ENCODE measurements around the gene KCNIP1.

The KCNIP1 gene

GRCh38 chr5:170563824-170564567 is 60.2 kb downstream of the KCNIP1 start:
- DNase-seq (ENCODE audit: low read depth in 2 of 2), result no peak

DNA sequence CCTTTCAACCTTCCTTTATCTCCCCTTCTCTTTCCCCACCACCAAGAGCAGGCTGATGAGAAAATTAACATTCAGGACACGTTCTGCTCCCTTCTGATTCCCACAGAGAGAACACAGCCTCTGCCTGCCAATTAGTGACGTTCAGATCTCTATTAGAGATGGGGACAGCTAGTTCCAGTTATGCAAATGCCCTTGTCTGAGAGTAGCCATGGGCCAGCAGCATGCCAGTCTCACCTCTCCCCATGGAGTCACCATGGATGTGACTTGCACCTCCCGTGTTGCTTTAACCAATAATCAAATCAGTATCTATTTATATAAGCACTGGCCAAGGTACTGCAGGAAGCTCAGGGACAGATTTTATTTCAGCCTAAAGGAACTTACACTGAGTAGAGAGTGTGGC is 61.3 kb downstream of the KCNIP1 start:
- no peak for DNase-seq (ENCODE audit: low read depth in 2 of 2)

GRCh38 chr5:170569101-170569500 is 65.3 kb downstream of the KCNIP1 start:
- DNase-seq (ENCODE audit: low read depth in 2 of 2), result no peak

DNA sequence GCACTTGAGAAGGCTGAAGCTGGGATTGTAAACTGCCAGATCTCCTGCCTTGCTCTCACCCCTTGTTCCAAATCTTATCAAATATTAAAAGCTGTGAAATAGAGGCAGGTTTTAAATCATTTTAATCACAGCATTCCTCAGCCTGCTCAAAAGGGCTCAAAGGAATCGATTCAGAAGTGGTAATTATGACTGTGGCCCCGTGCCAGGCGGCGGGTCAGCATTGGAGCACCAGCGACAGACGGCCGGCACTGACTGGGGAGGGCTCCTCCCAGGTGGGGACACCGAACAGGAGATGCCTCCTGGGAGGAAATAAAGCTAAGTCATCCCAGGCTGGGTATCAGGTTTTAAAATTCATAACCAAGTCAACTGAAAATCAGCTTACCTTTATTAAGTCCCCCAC is 66.7 kb downstream of the KCNIP1 start:
- DNase-seq (ENCODE audit: low read depth in 2 of 2), result no peak

GRCh38 chr5:170571281-170571731 is 67.5 kb downstream of the KCNIP1 start:
- DNase-seq (ENCODE audit: low read depth in 2 of 2), result no peak

- DNase-seq (ENCODE audit: low read depth in 2 of 2), result peak in 1 of 2 donors; percentile 9
Measured at GRCh38 chr5:170571875-170572852, 68.3 kb downstream of the KCNIP1 start.

DNA sequence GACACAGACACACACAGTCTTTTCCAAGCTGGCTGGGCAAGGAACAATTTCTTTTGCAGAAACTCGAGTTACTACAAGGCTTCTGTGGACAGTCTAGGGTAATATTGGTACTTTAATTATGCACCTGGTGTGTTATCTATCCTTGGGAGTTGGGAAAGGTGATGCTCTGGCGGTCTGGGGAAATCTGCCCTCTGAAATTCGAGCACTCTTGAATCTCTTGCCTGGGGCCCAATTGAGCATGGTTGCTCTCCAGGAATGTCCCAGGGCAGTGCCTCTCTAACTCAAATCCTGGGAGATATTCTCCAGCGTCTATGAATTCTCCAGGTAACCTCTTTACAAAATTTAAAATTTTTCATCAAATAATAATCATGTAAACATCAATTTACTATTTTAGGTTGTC is 69.3 kb downstream of the KCNIP1 start:
- no peak for DNase-seq (ENCODE audit: low read depth in 2 of 2)

DNA sequence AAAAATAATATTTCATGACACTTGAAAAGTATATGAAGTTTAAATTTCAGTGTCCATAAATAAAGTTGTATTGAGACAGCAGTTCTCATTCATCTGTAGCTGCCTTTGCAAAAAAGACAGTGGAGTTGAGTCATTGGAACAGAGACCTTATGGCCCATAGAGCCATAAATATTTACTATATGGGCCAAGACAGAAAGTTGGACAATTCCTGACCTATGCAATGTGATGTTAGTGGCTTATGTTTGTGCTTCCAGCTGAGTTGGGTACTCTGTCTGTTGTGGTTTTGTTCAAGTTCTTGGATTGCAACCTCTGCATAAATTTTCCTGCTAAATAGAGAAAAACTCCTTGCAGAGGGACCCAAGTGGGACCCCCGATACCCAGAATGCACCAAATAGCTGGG is 69.8 kb downstream of the KCNIP1 start:
- DNase-seq (ENCODE audit: low read depth in 2 of 2), result no peak

DNA sequence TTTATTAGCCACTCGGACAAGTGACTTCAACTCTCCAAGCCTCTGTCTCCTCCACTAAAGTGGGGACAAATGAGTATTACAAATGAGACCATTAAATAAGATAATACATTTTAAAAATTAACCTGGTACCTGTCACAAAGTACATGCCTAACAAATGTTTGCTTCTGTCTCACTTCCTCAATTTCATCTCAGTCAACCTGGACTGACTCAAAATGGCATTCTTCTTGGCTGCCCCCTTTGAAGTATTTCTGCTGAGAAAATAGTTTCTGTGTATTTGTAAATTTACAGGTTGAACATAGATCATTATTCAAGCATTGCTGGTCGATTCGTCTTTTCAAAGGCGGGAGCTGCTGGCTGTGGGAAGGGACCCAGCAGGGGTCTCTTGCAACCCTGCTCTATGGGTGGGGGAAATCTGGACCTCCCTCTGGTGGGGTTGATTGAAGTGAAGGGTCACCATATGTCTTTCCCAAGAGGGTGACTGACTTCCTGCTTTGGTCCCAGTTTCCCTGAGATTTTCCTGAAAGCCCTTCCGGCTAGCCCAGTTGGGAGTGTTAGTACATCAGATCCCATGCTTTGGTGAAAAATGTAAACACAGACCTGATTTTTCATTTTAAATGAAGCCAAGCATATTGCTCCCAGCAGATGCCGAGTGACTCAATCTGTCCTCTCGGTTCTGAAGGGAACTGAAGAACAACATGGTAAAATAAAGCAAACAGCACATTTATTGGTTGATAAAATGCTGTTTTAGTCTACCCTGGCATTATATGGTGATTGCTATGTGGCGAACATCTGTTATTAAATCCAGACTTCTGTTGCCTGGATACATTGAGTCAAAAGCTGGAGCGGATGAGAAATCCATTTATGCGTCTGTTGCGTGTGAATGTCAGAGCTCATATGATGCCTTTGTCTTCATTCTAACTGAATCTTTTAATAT is 73.0 kb downstream of the KCNIP1 start:
- DNase-seq (ENCODE audit: low read depth in 2 of 2), result no peak

- DNase-seq (ENCODE audit: low read depth in 2 of 2), result no peak
Measured at GRCh38 chr5:170579601-170580000, 75.8 kb downstream of the KCNIP1 start.

DNA sequence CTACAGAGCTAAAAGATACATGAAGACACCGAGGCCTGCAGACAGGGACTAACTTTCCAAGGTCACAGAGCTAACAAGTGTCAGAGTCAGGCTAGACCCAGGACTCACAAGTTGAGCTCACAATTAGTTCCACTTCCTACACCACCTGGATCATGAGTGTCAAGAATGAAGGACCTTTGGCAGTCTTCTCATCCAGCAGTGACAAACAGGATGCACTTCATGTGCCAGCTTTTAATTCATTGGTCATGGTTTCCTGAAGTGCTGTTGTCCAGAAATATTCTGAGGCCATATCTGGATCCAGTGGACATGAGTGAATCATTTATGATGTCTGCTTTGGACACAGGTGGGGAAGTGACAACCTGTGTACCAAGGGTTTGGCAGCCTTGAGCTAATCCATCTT is 77.4 kb downstream of the KCNIP1 start:
- DNase-seq (ENCODE audit: low read depth in 2 of 2), result no peak

GRCh38 chr5:170582644-170583330 is 79.0 kb downstream of the KCNIP1 start:
- no peak for DNase-seq (ENCODE audit: low read depth in 2 of 2)

GRCh38 chr5:170584003-170584402 is 80.2 kb downstream of the KCNIP1 start:
- no peak for DNase-seq (ENCODE audit: low read depth in 2 of 2)

DNA sequence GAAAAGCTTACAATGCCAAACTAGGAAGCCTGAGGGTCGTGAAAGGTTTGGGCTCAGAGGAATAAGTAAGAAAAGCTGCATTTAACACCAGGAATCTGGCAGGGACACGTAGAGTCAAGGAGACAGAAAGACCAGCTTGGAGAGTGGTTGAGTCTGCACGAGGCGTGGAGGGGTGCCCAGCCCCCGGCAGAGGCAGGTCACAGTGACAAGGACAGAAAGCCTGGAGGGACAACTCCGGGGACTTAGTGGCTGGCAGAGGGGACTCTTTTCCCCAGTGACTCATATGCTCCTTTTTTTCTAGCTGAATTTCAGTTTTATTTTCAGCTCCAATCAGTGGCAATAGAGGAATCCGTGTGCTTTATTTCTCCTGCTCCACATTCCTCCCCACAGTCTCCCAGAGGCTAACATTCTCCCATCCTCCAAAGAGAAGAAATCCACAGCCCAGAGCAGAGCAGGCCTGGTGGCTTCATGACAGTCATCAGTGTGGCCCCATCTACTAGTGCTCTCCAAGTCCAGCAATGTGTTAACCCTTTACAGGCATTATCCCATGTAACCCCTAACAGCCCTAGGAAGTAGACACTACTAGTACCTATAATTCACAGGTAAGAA is 80.7 kb downstream of the KCNIP1 start:
- no peak for DNase-seq (ENCODE audit: low read depth in 2 of 2)

- DNase-seq (ENCODE audit: low read depth in 2 of 2), result no peak
Measured at GRCh38 chr5:170585273-170585948, 81.6 kb downstream of the KCNIP1 start.

DNA sequence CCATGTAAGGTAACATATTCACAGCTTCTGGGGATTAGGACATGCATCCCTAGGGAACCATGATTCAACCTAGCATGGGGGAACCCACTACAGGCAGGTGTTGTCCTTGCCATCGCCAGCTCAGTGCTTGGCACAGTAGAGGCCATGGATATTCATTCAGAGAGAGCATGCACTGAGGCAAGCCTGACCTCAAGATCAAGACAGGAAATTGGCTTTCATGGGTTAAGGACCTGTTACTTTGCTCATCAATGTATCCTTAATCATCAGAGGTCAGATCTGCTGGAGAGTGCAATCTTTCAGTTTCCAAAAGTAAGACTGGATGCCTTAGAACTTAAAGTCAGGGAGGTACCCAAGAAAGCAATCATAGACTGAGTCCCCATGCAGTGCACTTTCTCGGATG is 84.0 kb downstream of the KCNIP1 start:
- no peak for DNase-seq (ENCODE audit: low read depth in 2 of 2)

DNA sequence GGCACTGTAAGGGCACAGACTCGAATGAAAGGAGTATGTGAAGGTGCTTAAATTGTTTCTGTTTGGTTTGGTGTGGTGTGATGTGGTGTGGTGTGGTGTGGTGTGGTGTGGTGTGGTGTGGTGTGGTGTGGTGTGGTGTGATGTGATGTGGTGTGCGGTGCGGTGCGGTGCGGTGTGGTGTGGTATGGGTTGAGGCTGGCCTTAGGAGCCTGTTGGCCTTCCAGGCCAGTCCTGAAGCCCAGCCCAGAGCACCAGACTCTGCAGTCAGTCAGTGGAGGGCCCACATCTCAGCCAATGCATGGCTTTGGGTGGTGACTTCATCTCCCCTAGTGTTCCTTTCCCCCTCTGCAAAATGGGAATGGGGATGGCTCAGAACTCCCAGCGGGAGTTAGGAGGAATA is 85.8 kb downstream of the KCNIP1 start:
- no peak for DNase-seq (ENCODE audit: low read depth in 2 of 2)

DNA sequence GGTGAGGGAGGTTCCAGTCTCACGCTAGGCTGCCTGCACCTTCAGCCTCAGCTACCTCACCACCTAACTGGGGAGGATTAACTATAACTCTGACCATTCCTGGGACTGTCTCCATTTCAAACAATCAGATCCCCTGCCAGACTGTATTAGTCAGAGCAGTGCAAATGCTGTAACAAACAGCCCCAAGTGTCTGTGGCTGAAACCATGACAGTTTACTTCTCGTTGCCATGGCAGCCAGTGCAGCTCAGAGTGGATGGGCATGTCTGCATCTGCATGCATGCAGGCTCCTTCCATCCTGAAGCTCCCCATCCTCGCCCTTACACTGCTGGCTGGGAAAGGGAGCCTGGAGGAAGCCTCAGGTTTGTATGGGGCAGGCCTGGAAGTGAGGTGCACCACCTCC is 86.7 kb downstream of the KCNIP1 start:
- no peak for DNase-seq (ENCODE audit: low read depth in 2 of 2)

DNA sequence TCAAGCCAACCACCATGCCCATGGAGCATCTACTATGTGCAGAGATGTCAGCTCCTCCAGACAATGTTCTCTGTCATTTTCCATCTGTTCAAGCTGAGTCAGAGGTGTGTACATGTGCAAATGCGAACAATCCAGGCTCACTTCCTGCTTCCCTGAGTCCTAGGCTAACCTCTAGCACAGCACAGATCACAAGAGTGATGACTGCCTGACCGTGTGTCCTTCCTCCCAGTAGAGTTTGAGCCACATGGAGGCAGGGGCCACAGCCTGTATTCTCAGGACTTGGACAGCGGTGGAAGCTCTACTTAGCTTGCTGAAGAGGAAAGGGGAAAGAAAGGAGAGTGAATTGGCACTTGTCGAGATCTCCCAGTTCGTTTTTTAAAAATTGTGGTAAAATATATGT is 87.2 kb downstream of the KCNIP1 start:
- no peak for DNase-seq (ENCODE audit: low read depth in 2 of 2)

GRCh38 chr5:170596482-170597044 is 92.7 kb downstream of the KCNIP1 start:
- no peak for DNase-seq (ENCODE audit: low read depth in 2 of 2)
